Esophagus muscularis mucosa (tissue), 4 donors: ENCODE measurements around the gene LCN15.

ENCODE experiments used
- EP300 ChIP-seq: sonication (generic); formaldehyde crosslinking; IDR thresholded peaks from one replicate; pipeline ENCODE4 v1.6.1; 2017; ENCODE audit warnings: antibody characterized with exemption
- POLR2A ChIP-seq: fragments of 450-650 bp; IDR thresholded peaks from one replicate; pipeline ENCODE4 v1.6.1; 2017; ENCODE audit warnings: antibody characterized with exemption, moderate library complexity, mild to moderate bottlenecking, low read depth
- POLR2AphosphoS5 ChIP-seq, 2 donors: sonication (generic); formaldehyde crosslinking; IDR thresholded peaks; one replicate each; pipeline ENCODE4 v1.6.1; 2017; ENCODE audit warnings: antibody characterized with exemption in 2 of 2
- TF ChIP-seq, protein P1 (sequence below), 3 experiments: fragments of 200-600 bp in 2 of 3; fragments of 450-650 bp in 1 of 3; sonication (generic) in 2 of 3; IDR thresholded peaks; one replicate each; pipeline ENCODE4 v1.5.1; 2017 to 2019; ENCODE audit warnings: antibody characterized with exemption in 3 of 3, mild to moderate bottlenecking in 2 of 3, moderate library complexity in 1 of 3

- TF ChIP-seq POLR2A = no peak
- TF ChIP-seq POLR2AphosphoS5 (IDR thresholded peaks at IDR 0.05) = no peak
- TF ChIP-seq, protein P1, sequence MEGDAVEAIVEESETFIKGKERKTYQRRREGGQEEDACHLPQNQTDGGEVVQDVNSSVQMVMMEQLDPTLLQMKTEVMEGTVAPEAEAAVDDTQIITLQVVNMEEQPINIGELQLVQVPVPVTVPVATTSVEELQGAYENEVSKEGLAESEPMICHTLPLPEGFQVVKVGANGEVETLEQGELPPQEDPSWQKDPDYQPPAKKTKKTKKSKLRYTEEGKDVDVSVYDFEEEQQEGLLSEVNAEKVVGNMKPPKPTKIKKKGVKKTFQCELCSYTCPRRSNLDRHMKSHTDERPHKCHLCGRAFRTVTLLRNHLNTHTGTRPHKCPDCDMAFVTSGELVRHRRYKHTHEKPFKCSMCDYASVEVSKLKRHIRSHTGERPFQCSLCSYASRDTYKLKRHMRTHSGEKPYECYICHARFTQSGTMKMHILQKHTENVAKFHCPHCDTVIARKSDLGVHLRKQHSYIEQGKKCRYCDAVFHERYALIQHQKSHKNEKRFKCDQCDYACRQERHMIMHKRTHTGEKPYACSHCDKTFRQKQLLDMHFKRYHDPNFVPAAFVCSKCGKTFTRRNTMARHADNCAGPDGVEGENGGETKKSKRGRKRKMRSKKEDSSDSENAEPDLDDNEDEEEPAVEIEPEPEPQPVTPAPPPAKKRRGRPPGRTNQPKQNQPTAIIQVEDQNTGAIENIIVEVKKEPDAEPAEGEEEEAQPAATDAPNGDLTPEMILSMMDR (IDR thresholded peaks at IDR 0.05) = no peak
- TF ChIP-seq EP300 = no peak
Measured at GRCh38 chr9:136718345-136719194, 45.7 kb downstream of the LCN15 start.
